ENCODE results near the gene AARS2. TPM values are rescaled to one million over a fixed set of nuclear protein-coding genes. Genes with fewer than 3 reads are reported as not detected.

AARS2 gene
- total and polyA plus RNA-seq, 10 of the 15 experiments (the other 5 are each of a cell fraction or from before 2014, with no cell fraction given) = 0.71 to 18.3 (median 12.7) TPM

GRCh38 chr6:44339763-44340625 lies 26.8 kb upstream of the AARS2 start (continued):
- no peak for TF ChIP-seq EGR1 (IDR thresholded peaks at IDR 0.05; ENCODE audit: borderline replicate concordance in 1 of 2, low read depth in 2 of 2, low read length in 2 of 2)
- TF ChIP-seq ZNF274 (IDR thresholded peaks at IDR 0.05; ENCODE audit: insufficient read depth, insufficient read length) = no peak
- no peak for TF ChIP-seq ZBTB33 (IDR thresholded peaks at IDR 0.05)
- no peak for TF ChIP-seq HCFC1 (IDR thresholded peaks at IDR 0.05; ENCODE audit: low read length)
- TF ChIP-seq USF2 (IDR thresholded peaks at IDR 0.05; ENCODE audit: borderline replicate concordance, low read depth, low read length) = no peak
- TF ChIP-seq MAX (IDR thresholded peaks at IDR 0.05; ENCODE audit: low read depth, low read length) = no peak

GRCh38 chr6:44339301-44339700 lies 26.2 kb upstream of the AARS2 start:
- ChIA-PET SMC1A (ENCODE audit: uncharacterized antibody, unreplicated experiment) (interaction anchor here (1.3 to 5.5 kb wide), 7 partner anchors 18 to 243 kb away, joined by 3 to 79 read pairs (median 4); partner anchors contain the start of gene TMEM151B), RAD21 (ENCODE audit: unreplicated experiment) (interaction anchor here (1.2 to 3.8 kb wide), 5 partner anchors 13 to 243 kb away, joined by 3 to 36 read pairs (median 4); partner anchors contain the start of gene TMEM151B), POLR2A (no interaction called here), CTCF (interaction anchor here (1.0 to 10.4 kb wide), 13 partner anchors 10 to 244 kb away, joined by 3 to 163 read pairs (median 6); partner anchors contain the start of genes NFKBIE and TMEM151B)
- no peaks in the 10 kb centered on the region for H3K4me1 ChIP-seq (ENCODE audit: control insufficient read depth, insufficient read depth, low read length)
- WGBS (ENCODE audit: insufficient coverage, insufficient replicate concordance, low lambda C conversion rate, missing lambda C conversion rate) = 54% methylated on average over 5 of the region's 5 CpGs
- no peaks in the 10 kb centered on the region for H3K79me2 ChIP-seq (ENCODE audit: control insufficient read depth, insufficient read depth, low read length)
- no peak overlapping the region for H2AFZ ChIP-seq (ENCODE audit: control insufficient read depth, low read depth, low read length)
- H3K4me2 ChIP-seq (ENCODE audit: control insufficient read depth, insufficient read depth) = no peak overlapping the region
- no TSS peak for BruUV-seq (replicated peaks)
- intact Hi-C loops (cut with micrococcal nuclease; ENCODE audit: unreplicated experiment) (loop anchor here (5.0 kb wide), 1 partner anchor 187 kb away; no protein-coding TSS in a partner anchor), in situ Hi-C loops (cut with MboI) (loop anchor here (5.0 kb wide), 1 partner anchor 72 kb away; the partner anchor contains the start of gene NFKBIE)
- H3K27ac ChIP-seq (ENCODE audit: control insufficient read depth, insufficient read depth) = no peak overlapping the region
- H3K9me3 ChIP-seq (replicated peaks; ENCODE audit: control insufficient read depth, insufficient read depth, low read length) = no peaks in the 10 kb centered on the region
- H4K20me1 ChIP-seq (ENCODE audit: control insufficient read depth, insufficient read depth) = no peaks in the 10 kb centered on the region
- H3K36me3 ChIP-seq (ENCODE audit: control insufficient read depth in 2 of 2, insufficient read depth in 2 of 2, low read length in 1 of 2) = no peaks in the 10 kb centered on the region
- no peak for ATAC-seq
- no peak for TF ChIP-seq CHD1 (IDR thresholded peaks at IDR 0.05; ENCODE audit: low read depth, low read length)
- no peak for TF ChIP-seq FOXK2 (IDR thresholded peaks at IDR 0.05)
- no peak for TF ChIP-seq ATF7 (IDR thresholded peaks at IDR 0.05; ENCODE audit: low read depth)
- TF ChIP-seq E2F4 (IDR thresholded peaks at IDR 0.05; ENCODE audit: low read depth, low read length) = no peak
- no peak for TF ChIP-seq RFX5 (IDR thresholded peaks at IDR 0.05; ENCODE audit: low read depth, low read length)
- DNase-seq (ENCODE audit: low read depth, low spot score) = no peak
- H3K9ac ChIP-seq (ENCODE audit: control insufficient read depth, insufficient read depth, low read length) = no peak overlapping the region
- no peak for FAIRE-seq
- no peak overlapping the region for H3K4me3 ChIP-seq
- peaks cover 4% of the 10 kb centered on the region in 2 experiments; a peak in 3 of 4 replicates for H3K27me3 ChIP-seq (replicated peaks in 1 of 2; ENCODE audit: control insufficient read depth in 2 of 2, insufficient read depth in 2 of 2, low read length in 1 of 2)
